Activated CD4-positive, CD25-positive, alpha-beta regulatory T cell treated with anti-CD3 and anti-CD28 coated beads, Interleukin-2, amount 50 U/mL, for 24 hours (primary cell): ENCODE measurements around the gene PDGFB.

Experiments
- ATAC-seq, 2 donors: fragments of 150-1000 bp; cut with Tn5 transposase; one replicate each; pipeline ENCODE4 v1.10.0; 2021; ENCODE audit warnings: mild to moderate bottlenecking in 1 of 2, moderate library complexity in 1 of 2

PDGFB gene

DNA sequence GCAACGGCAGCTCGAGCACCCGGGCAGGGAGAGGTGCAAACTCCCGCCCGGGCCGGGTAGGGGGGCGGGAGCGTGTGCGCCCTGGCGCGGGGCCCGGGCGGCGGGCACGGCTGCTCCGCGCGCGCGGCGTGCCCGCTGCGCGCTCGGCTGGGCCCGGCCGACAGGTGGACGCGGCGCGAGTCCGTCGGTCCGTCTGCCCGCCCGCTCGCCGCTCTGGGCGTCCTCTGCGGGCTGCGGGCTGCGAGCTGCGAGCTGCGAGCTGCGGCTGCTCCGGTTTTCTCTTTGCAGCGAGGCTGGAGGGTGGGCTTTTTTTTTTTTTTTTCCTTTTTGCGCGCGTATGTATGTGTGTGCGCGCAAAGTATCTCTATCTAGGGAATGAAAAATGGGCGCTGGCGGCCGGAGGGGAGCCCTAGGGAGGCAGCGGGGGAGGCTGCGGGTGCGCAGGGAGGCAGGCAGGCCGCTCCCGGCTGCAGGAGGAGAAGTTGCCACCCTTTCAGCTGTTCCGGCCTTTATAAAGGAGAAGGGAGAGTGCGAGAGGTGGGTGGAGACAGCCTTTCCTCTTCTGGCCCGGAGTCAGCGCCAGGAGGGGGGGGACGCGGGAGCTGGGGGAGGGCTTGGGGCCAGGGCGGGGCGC lies at the start of gene PDGFB:
Gene PDGFB, minus strand, starts transcription at position 487 of the 634 bp plus-strand sequence. CDS start 1,019 bp downstream, outside the sequence.
- ATAC-seq: no peak

DNA sequence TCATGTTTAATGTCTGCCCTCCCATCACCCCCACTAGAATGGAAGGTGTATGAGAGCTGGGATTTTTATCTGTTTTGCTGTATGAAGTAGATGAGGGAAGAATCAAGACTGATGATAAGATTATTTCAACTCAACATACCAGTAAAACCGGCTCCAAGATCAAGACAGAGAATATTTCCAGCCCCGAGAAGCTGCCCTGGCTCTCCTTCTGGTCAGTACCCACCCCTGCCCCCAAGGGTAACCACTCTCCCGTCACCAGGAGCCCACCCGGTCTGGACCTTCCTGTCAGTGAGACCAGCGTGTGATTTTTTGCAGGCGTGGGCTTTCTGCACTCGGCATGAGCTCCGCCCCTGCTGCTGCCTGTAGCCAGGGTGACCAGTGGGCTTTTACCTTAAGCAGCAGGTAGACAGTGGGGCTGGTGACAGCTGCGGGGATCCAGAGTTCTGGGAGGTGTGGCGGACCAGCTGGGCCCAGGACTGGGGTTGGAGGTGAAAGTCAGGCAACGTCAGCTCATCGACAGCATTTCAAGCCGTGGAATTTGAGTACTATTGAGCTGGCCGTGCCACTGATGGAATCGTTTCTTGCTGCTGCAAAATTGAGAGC lies 49.1 kb upstream of the PDGFB start:
- ATAC-seq: no peak

DNA sequence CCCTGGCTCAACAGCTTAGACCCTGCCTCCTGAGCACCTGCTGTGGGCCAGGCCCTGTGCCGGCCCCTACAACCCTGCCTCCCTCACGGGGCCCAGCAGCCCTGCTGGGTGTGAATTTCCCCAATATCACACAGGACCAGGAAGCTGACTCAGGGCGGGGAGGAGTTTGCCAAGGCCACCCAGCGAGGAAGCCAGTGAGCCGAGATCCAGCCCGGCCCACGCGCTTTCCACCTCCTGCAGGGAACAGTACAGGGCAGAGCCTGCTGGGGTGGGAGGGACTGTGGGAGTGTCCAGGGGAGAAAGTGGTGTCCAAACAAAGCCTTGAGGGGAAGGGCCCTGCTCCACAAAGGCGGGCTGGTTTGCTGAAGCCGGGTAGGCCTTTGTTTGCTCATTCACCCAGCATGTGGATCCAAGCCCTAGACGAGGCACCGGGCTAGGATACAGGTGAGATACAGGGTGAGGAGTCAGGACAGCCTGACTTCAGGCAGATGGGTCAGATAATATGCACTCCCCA lies 47.8 kb upstream of the PDGFB start:
- no peak for ATAC-seq

DNA sequence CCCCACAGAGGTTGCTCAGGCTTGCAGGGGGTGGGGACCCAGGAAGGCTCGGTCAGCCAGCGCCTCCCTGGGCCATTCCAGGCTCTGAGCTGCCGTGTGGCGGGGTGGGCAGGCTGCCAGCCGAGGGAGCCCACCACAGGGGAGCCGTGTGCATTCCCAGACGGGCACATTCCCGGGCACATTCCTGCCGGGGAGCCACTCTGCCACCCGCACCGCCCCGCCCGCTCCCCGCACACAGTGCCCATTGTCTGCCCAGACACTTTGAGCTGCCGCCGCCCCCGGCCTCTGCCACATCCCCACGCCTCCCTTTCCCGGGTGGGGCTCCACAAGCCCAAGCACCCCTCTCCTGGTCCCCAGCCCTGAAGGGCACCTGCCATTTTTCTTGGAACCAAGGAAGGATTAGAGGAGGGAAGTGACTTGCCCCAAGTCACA lies 47.3 kb upstream of the PDGFB start:
- ATAC-seq: no peak

DNA sequence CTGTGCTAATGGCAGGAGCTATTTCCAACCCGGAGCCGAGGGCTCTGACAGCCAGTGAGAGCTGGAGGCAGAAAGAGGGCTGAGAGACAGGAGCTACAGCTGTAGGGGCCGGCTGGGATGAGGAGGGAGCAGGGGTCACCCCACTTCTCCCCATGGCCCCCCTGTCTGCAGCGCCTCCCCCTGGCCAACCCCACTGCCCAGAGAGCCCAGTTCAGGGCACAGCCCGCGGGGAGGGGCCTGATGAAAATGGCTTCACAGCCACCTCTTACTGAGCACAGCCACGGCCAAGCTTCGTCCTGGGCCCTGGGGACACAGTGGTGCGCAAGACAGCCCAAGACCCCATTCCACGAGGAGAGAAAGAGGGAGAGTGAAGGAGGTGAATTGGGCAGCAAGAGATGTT lies 46.7 kb upstream of the PDGFB start:
- no peak for ATAC-seq

DNA sequence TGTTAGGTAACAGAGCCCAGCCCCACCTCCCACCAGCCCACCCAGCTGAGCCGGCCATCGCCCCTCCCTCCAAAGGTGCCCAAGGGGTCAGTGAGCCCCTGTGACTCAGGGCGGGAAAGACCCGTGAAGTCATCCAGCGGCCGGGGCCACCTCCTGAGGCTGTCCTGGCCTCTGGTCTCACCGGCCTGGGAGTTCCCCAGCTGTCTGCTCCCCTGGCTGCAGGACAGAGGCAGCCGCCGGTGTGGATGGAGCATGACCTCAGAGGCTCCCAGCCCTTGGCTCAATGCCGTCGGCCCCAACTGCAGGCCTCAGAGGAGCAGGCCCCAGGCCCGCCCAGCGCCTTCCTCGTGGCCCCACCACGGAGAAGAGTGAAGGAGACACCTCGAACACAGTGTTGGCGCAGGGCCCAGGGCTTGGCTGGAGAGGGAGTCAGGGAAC lies 46.0 kb upstream of the PDGFB start:
- no peak for ATAC-seq

DNA sequence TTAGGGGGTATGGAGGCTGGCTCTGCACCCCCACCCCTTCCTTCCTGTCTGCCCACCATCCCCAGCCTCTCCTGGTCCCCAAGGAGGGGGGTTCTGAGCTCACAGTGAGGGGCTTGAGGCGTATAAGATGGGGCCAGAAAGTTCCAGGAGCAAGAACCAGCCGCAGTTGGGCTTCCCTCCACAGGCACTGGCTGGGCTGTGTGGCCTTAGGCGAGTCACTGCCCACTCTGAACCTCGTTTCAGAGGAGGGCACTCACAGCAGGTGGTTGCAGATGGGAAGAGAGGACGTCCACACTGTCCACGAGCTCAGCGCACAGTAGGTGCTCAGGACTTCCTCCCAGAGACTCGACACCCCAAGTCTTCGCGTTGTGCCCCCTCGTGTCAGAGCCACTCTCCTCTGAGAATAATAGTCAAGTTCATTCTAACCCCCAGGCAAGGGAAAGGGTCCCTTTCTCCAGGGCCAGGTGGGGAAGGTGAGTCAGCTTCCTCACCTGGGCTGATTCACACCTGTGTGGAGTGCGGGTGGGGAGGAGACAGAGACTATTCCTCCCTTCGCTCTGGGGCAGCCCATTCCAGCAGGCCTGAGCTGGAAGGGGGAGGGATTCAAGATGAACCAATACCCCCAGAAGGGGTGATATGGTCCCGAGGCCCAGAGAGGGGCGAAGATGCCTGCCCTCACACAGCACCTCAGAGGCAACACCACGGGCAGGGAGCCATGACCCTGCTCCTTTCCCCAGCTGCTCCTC lies 45.4 kb upstream of the PDGFB start:
- ATAC-seq: no peak

DNA sequence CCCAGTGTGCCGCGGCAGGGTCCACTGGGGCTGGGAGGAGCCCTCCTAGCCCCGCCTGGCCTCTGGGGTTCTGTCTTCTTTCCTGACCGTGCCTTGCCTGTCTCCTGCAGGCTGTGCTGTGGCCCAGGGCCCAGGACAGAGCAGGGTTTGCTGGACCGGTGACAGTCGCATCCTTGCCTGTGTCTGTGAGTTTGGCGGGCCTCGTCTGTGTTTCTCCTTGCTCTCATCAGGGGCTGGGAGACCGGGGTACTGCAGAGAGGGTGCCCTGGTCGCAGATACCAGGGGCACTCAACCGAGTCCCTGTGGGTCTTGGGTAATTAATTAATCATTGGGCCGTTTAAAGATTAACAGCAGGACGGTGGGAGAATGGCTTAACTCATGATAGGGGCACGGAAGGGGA lies 44.8 kb upstream of the PDGFB start:
- no peak for ATAC-seq

DNA sequence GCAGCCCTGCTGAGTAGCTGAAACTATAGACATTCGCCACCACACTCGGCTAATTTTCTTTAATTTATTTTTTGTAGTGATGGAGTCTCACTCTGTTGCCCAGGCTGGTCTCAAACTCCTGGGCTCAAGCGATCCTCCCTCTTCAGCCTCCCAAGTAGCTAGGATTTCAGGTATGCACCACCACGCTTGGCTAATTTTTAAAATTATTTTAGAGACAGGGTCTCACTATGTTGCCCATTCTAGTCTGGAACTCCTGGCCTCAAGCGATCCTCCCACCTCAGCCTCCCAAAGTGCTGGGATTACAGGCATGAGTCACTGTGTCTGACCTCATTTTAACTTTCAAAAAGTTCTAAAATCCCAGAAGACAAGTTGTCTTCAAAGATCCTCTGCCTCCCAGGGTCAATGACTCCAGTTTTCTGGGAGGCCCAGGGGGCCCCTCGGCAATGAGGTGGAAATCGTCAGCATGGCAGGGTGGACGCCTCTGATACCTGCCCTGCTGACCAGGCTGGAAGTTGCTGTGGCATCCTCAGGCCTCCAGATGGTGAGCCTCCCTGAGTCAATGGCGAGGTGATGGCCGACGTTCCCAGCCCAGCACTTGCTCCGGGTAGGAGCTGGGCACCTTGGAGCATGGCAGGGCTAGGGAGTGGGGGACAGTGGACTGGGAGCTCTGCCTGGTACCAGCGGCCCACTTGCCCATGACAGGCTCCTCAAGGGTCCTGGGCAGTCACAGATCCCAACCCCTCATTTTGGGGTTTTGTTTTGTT lies 43.5 kb upstream of the PDGFB start:
- ATAC-seq: no peak

DNA sequence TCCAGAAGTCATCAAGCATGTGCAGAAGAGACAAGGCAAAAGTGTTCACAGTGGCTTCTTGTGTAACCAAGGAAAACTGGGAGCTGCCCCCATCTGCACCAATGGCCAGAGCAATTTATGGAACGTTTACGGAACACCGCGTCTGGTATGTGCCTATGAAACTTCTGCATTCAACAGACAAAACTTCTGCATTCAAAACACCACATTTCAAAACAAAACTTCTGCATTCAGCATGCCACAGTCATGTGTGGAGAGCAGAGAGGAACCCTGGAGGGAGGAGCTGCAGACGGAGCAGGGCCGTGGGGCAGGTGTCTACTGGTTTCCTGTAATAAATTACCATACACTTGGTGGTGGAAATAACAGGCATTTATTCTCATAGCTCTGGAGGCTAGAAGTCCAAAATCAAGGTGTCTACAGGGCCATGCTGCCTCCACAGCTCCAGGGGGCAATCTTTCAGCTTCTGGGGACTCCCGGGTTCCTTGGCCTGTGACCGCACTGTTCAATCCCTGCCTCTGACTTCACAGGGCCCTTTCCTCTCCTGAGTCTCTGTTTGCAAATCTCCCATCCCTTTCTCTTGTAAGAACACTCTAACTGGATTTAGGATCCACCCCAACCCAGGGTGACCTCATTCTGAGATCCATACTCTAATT lies 42.4 kb upstream of the PDGFB start:
- ATAC-seq: no peak

DNA sequence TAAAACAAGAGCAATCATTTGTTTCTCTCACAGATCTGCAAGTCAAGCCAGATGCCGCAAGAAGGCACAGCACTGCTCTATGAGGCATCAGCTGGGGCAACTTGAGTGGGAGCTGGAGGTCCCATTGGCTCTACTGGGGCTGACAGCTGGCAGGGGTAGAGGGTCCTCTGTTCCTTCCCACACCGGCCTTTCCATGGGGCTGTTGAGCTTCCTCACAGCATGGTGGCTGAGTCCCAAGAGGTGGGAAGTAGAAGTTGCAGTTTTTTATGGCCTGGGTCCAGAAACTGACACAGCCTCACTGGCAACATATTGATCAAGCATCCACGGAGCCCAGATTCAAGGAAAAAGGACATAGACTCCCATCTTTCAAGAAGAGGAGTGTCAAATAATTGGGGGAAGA lies 40.2 kb upstream of the PDGFB start:
- no peak for ATAC-seq

DNA sequence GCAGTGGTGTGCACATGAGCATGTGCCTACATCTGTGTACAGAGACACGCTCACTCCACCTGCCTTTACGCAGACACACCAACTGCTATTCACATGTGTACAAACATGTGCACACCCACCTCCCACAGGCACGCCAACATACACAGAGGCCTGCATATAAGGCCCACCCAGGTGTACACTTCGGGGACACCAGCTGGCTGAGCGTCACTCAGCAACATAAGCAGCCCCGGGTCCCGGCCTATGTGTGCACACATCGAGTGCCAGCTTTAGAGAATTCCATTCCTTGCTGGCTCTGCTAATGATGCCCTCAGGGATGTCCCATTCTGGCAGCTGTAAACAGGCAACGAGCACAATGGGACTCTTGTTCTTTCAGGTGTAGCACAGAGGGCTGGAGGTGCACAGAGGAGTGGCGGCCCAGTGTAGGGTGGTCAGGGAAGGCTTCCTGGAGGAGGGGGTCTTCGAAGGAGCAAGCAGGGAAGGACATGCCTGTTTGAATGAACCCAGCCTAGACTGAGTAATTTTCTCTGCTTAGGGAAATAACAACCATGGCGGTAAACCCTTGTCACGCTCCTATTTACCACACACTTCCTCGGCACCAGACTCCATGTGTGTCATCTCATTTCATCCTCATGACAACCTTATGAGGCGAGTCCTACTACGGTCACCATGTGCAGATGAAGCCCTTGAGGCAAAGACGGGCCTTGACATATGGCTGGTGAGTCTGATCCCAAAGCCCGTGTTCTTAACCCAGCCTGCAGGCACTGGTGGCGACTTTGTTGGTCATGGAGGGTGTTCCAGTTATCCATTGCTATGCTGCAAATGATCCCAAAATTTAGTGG lies 39.6 kb upstream of the PDGFB start:
- ATAC-seq: no peak

DNA sequence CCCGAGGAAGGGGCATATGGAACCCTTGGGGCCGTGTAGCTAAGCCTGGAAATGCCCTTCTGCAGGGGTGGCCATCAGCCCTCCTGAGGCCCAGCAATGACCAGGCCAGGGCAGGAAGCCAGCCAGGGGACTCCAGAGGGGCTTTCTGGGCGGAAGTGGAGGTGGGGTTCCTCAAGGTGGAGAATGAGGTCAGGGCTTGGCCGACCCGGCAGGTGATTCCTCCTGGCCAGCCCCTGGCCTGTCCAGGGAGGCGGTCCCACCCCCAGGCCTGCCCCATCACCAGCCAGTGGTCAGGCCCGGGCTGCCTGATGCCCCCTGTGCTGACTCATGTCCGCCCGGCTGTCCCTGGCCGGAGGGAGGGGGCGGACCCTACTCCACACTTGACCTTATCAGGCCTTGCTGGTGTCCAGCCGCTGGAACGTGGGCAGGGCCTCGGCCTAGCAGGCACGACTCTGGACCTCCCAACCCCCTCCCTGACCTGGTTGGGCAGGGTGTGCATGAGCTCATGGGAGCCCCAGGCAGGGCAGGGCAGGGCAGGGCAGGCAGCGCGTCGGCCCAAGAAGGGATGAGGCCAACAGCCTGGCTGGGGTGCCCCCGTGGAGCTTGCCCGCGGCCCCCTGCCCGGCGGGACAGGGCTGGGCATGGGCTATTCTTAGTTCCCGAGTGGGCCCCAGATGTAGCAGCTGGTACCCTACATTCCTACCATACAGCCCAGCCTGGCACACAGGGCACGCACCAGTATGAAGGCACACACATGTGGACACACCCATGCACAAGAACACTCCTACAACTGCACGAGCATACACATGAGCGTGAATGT lies 38.8 kb upstream of the PDGFB start:
- ATAC-seq: no peak

DNA sequence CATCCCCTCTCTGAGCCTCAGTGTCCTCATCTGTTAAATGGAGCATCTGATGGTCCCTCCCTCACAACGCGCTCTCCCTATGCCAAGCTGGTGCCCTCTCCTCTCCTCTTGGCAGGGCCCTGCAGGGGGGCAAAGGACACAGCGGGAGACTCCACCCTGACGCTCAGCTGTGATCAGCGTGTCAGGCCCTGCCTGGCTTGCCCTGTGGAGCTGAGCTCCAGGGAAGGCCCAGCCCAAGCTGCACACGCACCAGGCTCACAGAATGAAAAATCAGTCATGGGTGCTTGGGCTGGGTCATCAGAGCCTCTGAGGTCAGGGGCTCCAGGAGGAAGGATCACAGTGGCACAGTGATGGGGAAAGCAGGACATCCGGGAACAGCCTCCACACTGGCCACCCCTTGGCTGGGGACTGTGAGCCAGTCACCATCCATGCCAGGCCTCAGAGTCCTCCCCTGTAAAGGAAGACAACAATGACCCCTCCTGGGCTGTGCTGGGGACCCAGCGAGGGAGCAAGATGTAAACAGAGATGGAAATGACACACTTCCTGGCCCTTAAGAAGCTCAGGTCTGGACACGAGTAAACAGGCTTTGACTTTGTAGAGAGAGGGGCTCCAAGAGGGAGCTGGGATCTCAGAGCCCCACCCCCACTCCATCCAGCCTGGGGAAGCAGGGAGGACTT lies 38.0 kb upstream of the PDGFB start:
- no peak for ATAC-seq

DNA sequence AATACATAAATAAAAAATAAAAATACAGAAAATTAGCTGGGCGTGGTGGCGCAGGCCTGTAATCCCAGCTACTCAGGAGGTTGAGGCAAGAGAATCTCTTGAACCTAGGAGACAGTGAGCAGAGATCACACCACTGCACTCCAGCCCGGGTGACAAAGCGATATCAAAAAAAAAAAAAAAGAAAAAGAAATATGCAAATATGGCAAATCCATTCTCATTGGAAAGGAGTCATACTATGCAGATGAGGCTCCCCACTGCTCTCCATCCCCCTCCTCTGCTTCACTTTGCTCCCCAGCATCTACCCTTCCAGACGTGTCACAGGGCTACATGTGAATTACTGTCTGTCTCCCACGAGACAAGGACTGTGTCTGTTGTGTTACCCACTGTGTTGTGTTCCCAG lies 36.3 kb upstream of the PDGFB start:
- ATAC-seq: no peak

DNA sequence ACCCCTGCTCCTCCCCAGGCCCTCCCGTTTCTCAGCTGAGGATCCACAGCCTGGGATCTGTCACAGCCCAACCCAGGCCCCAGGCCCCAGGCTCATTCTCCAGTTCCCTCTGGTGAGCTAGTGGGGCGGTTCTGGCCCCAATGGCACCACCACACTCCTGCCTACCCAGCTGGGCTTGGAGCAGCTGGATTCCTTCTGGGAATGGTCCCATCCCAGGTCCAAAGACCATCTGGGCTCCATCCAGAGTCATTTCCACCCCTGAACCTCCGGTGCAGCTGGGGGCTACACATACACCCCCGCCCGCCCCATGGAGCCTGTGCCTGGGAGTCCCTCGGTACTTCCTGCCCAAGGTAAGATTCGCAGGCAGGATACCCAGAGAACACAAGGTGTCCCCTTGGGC lies 35.5 kb upstream of the PDGFB start:
- no peak for ATAC-seq

DNA sequence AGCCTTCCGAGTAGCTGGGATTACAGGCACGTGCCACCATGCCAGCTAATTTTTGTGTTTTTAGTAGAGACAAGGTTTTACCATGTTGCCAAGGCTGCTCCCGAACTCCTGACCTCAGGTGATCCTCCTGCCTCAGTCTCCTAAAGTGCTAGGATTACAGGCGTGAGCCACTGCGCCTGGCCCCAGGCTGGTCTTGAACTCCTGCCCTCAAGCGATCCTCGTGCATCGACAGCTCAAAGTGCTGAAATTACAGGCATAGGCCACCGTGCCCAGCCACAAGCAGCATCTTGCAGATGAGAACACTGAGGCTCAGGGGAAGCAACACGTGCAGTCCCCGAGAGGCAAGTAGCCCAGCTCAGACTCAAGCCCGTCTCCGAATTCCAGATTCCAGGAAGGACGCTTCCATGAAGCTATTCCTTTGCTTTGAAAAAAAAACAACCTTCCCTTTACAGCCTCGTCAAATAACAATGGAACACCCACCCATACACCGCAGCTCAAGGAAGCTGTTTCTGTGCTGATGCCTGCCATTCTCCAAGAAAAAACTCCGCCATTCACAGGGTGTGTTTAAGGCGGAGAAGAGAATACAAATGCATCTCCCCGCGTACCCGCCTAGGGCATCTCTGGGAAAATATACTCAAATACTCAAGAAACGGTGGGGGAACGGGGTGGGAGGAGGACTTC lies 34.5 kb upstream of the PDGFB start:
- no peak for ATAC-seq

DNA sequence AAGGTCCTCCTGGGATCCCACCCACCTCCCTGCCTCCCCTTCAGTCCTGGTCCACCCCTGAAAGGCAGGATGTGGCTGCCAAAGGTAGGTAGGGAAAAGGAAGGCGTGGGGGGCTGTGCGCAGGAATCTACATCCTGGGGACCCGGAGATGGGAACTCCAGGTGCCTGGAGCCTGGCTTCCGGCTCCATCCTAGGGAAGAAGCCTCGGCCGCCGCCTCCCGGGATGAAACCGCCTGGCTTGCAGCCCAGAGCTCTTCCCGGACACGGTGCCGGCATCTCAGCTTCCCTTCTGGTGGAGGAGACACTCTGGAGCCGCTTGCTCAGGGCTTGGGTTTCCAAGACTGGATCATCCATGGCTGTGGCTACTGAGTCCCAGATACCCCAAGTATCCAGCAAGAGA lies 33.3 kb upstream of the PDGFB start:
- ATAC-seq: no peak

DNA sequence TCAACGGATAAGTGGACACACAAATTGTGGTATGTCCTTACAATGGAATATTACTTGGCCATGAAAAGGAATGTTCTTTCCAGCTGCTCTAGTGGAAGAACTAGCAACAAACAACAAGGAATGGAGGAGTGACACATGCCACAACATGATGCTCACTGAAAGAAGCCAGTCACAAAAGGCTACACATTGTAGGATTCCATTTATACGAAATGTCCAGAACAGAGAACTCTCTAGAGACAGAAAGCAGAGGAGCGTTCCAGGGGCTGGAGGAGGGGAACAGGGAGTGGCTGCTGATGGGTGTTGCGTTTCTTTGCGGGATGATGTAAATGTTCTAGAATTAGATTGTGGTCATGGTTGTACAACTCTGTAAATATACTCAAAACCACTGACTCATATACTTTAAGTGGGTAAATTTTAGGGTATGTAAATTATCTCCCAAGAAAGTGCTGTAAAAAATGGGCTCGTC lies 32.4 kb upstream of the PDGFB start:
- no peak for ATAC-seq
